SU-DHL-6 (cell line): ENCODE measurements around the gene PRAC2.

ENCODE experiments used
- EZH2phosphoT487 ChIP-seq: fragments of 200-600 bp; sonication (generic), shearing (Covaris generic); conservative IDR thresholded peaks from 2 replicates; pipeline ENCODE4 v1.6.1; 2018; ENCODE audit warnings: mild to moderate bottlenecking, antibody characterized with exemption, low read length, moderate library complexity, mixed read lengths
- TF ChIP-seq, protein P1 (sequence below): fragments of 200-600 bp; sonication (generic); IDR thresholded peaks from one replicate; pipeline ENCODE4 v1.5.1; 2017; ENCODE audit warnings: antibody characterized with exemption, mild to moderate bottlenecking, low read length, moderate library complexity; ENCODE audit not compliant: insufficient read depth, poor library complexity, severe bottlenecking

DNA sequence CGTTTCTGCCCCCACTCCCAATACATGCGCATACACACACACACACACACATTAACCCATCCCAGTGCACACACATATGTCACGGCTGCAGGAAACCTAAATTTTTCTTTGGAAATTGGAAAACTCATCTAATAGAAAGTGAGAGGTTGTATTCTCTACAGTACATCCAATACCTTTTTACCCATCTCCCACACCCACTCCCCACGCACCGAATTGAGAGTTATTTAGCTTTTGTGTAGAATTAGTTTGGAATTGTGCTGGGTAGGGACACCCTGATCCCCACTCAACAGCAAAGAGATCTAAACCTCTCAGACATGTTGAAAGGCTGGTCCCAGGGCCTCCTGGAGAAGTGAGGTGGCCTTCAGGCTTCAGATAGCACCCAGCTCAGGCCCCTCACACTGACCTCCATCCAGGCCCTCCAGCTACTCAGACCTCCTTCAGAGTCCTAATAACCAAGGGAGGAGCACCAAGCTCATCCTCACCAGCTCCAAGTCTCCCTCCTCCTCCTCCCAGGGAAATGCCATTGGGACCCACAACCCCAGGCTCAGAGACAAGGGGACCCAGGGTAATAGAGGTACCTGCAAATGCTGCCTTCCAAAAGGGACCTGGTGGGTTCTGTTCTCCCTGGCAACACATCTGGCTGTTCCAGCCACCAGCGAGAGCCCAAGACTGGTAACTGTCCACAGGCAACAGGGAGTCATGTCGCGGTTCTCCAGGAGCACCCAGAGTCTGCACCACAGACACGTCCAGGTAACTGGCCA, 4.6 kb downstream of the PRAC2 start:
- TF ChIP-seq, protein P1, sequence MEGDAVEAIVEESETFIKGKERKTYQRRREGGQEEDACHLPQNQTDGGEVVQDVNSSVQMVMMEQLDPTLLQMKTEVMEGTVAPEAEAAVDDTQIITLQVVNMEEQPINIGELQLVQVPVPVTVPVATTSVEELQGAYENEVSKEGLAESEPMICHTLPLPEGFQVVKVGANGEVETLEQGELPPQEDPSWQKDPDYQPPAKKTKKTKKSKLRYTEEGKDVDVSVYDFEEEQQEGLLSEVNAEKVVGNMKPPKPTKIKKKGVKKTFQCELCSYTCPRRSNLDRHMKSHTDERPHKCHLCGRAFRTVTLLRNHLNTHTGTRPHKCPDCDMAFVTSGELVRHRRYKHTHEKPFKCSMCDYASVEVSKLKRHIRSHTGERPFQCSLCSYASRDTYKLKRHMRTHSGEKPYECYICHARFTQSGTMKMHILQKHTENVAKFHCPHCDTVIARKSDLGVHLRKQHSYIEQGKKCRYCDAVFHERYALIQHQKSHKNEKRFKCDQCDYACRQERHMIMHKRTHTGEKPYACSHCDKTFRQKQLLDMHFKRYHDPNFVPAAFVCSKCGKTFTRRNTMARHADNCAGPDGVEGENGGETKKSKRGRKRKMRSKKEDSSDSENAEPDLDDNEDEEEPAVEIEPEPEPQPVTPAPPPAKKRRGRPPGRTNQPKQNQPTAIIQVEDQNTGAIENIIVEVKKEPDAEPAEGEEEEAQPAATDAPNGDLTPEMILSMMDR = no peak
- TF ChIP-seq EZH2phosphoT487 = no peak
